Stimulated activated CD4-positive, alpha-beta T cell treated with anti-CD3 and anti-CD28 coated beads, Interleukin-15, amount 100 ng/mL, for 48 hours (primary cell): ENCODE results near the gene OST4.

Experiments
- DNase-seq, 2 donors: peaks; one replicate each; pipeline ENCODE4 v3.0.0-alpha.2; 2020; ENCODE audit warnings: low read depth in 2 of 2

The OST4 gene

DNA sequence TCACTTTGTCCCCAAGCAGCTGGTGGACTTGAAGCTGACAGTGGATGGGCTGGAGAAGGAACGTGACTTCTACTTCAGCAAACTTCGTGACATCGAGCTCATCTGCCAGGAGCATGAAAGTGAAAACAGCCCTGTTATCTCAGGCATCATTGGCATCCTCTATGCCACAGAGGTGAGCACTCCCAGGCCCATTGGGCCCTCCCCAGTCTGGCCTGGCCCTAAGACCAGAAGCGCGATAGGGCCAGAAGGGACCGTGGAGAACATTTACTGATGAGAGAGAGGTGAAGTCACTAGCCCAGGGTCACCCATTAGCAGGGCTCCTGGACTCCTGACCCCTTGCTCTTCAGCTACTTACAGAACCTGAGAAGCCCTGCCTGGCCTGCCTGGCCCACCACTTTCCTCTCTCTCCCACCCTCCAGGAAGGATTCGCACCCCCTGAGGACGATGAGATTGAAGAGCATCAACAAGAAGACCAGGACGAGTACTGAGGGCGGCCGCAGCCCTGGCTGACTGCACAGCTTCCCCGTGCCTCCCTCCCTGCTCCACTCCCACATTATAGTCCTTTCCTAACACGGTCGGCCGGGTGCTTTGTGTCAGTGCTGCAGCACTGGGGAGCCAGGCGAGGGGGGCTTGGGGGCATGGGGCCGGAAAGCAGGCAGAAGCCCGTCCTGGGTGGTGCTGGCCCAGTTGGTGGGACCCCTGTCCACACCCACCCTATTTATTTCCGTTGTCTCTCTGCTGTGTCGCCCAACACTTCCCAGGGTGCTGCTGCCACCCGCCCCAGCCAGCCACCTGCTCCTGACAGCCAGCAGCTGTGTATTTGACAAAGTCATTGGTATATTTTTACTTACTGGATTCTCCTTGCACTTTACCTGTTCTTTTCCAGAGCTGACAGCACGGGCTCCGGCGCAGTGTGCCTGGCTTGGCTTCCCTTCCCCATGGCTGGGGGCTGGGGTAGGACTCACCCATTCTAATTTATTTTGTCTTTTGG lies 45.3 kb downstream of the OST4 start:
- no peak for DNase-seq

DNA sequence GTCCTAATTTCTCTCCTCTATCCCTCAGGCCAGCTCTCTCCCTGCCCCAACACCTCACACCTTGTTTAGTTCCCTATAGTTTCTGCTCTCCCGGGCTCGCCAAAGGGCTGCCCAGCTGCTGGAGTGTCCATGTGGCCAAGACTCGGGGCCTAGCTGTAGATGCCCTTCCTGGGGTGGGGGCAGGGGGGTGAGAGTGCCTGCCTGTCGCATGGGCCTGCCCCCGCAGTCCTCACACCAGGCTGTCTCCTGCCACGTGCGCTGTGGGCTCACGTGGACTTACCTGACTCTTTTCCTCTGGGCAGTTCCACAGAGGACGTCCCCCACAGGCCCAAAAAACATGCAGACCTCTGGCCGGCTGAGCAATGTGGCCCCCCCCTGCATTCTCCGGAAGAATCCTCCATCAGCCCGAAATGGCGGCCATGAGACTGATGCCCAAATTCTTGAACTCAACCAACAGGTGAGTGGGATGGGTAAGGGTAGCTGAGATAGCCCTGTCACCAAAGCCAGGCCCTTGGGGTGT lies 46.1 kb downstream of the OST4 start:
- no peak for DNase-seq

DNA sequence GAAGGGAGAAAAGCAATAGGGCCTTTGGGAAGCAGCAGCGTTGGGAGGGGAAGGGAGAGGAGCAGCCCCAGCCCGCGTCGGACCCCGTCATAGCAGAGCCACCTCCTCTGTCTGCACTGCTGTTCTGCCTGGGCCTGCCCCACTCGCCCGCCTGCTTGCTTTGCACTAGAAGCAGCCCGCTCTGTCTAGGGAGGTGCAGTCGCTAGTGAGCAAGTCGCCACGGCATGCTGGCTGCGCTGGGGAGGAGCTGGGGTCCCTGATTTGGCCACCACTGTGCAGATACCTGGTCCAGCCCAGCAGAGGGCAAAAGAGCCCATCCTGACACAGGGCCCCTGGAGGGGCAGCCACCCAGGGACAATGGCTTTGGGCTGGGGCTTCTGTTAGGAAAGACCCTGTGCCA lies 46.6 kb downstream of the OST4 start:
- DNase-seq, result no peak

DNA sequence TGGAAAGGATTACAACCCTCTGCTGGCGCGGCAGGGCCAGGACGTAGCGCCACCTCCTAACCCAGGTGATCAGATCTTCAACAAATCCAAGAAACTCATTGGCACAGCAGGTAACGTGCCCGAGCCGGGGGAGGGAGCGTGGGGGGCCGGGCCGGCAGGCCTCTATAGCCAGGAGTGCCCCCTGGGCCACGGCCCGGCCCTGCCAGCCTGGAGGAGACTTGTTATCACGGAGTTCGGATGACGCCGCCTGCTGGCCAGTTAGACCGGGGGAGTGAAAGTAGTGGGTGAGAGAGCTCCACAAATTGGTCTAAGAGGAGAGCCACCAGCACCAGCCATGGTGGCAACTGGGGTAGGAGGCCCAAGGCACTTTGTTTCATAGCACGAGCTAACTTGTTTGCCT lies 47.3 kb downstream of the OST4 start:
- no peak for DNase-seq

DNA sequence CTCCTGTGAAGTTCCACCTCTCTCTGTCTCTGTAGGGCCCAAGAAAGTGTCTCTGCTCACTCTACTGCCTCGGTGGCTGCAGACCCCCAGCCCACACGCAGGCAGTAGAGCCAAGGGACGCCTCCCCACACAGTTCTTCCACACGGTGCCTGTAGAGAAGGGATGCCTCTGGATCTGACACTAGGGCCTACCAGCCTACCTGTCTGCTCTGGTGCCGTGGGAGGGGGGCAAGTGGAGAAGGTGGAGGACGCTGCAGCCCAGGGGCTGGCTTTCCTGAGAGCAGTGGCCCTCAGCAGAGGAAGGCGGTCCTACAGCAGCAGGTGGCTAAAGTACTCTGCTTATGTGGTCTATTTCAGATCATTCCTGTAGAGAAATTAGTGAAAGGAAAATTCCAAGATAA lies 47.7 kb downstream of the OST4 start:
- DNase-seq, result no peak

DNA sequence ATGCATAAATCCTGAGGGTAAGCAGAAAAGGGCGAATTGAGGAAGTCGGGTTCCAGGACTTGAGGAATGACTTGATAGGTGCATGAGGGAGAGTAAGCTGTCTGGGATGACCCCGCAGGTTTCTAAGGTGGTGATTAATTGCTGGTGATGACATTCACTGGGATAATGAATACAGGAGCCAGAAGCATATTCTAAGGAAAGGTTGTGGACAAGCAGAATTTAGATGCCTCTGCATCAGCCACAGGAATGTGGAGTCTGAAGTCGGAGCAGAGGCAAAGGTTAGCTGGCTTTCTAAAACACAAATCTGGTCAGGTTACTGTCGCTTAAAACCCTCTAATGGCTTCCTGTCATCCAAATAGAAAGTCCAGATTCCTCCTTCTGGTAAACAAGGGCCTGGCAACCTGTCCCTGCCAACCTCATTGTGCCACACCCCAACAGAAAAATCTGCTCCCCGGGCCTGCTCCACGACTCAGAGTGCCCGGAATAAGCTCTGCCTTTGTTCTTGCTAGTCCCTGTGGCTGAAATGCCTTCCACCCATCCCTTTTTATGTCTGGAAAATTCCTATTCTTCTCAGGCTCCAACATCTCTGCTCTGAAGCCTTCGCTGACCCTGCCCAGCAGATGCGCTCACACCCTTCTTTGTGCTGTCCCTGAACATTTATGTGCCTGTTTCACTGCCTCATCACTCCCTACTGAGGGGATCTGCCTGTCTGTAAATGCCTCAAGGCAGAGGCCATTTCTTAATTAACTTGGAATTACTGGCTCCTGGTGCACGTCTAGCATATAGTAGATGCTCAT lies 50.0 kb downstream of the OST4 start:
- DNase-seq, result no peak
